NOMO-1 treated with DMSO at 0.1 percent for 48 hours (cell line): ENCODE results near the gene SLAMF8.

Experiments
- DNase-seq: peaks from one replicate; lab custom pipeline; 2025; ENCODE audit not compliant: unreplicated experiment; lab: John Stamatoyannopoulos, UW

The SLAMF8 gene

DNA sequence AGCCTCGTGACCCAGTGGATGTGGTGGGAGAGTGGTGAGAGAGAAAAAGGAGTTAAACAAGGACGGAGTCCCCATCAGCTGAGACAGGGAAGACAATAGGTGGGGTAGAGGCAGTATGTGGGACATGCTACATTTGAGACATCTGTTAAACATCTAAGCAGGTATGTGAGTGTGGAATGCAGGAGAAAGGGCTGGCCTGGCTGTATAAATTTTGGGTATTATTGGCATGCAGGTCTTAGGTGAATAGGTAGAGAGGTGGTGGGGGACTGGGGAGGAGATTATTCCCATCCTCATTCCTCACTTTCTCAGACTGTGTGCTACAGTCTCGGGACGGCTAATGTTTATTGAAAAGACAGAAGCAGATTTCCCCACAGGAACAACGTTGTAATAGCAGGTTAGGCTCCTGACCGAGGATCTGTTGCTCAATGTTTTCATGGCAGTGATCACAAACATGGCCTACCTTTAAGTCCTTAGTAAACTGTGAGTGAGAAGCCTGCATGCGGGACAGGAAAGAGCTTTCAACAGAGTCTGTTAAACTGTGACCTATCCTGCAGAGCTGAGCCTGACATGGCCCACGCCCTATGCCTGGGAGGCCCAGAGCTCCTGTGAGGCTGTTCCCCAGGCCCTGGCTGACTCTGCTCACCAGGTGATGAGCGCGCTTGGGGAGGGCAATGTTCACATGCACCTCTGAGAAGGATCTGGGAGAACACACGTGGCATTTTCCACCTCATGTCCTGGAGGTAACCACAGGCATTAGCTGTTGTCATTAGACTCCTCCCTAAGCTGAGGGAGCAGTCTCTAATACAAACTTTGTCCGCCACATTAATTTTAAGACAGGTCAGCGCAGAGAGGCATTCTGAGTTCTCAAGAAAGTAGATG, 19.3 kb downstream of the SLAMF8 start:
- no peak for DNase-seq

DNA sequence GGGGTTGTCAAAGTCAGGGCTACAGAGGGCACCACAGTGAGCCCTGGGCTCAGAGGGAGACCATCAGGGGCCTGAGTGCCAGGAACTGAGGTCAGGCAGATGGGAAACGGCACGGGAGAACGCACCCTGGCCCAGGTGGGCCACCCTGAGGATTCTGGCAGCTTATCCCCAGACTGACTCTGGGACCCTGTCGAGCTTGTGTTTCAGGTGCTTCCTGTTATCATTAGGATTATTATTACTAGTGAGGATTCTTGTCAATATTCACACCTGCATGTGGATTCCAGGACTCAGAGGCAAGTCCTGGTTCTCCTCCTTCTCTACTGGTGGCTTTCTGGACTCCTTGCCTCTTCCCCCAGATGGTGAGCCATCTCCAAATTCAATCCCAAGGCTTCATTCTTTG, 20.6 kb downstream of the SLAMF8 start:
- DNase-seq: no peak

DNA sequence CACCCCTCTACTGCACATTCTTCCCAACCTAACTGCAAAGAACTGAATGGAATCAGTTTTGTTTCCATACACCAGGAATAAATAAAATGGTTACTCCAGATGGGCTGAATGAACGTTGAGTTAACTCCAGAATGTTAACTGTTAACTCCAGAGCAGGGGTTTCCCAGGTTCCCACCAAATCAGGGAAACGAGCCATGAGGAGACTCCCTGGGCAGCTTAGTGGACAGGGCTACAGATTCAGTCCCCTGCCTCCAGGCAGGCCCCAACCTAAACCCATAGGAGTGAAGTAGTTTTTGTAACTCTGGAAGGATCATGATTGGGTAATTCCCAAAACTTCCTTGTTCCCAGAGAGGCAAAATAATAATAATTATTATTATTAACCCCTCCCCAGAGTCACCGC, 21.7 kb downstream of the SLAMF8 start:
- DNase-seq: no peak

DNA sequence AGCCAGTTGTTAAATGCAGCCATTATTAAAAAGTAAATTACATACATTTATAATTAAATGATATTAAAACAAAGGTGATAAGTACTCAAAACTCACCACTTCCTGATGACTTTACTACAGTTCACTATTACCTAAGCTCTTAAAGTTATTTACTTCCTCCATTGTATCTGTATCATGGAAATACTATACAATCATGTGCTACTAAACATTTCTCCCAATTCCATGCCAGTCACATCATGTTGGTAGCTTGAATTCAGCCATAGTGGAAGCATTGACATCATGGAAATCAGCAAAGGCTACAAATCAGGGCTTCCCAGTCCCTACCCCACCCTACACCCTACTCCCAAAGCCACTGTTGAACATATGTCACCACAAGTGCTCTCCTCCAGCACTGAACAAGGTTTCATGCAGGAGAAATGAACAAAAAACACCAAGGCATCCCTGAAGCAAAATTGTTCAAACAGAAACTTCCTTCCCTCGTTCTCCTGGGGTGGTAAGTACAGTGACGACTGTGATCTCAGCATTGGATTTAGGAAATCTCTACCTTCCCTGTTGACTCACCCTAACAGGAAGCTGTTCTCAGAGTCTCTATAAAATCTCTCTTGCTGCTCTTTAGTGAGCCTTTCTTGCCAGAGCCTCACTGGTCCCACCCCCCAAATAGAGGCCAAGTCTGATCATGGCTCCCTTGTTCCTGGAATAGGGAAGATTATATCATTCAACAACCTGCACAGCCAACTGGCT, 23.1 kb downstream of the SLAMF8 start:
- peak; percentile 6 for DNase-seq

DNA sequence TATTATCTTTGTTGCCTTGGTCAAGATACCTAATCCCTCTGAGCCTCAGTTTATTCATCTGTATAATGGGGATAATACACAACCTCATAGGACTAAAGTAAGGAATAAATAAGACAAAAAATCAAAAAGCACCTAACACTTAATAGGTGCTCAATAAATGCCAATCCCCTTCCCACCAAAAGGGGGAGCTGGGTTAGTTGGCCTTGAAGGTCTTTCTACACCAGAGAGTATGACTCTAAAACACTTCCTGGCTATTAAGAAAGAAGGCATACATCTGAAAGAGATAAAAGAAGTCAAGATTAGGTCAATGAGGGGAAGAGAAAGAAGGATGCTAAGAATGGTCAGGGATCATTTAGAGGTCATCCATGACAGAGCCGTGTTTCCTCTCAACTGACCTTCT, 24.7 kb downstream of the SLAMF8 start:
- peak; percentile 30 for DNase-seq

DNA sequence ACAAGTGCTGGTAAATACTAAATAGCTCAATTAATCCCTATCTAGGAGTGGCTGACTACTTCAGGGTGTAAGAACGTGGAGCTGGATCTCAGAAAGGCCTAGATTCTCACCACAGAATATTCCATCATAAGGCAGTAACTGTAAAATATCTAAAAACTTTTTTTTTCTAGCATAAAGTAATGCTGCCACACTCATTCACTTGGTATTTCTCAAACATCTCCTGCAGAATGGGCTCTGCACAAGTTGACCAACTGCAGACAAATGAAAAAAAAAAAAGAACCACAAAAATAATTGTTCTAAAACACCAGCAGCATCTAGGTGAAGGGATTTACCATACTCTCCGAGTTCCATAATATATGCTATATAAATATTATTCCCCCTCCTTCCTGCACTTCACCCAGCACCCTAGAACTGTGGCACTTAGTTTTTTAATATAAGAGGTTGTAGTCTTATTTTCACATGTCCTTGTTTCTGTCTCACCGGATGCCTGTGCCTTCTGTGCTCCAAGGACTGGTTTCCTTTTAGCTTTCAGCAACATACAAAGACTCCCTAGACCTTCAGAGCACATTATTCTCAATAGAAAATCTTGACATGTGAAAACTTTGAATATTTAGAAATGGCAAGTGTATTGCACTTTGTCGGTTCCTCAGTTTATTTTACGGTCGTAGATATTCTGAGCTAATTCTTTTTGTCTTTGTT, 26.9 kb downstream of the SLAMF8 start:
- DNase-seq: no peak

DNA sequence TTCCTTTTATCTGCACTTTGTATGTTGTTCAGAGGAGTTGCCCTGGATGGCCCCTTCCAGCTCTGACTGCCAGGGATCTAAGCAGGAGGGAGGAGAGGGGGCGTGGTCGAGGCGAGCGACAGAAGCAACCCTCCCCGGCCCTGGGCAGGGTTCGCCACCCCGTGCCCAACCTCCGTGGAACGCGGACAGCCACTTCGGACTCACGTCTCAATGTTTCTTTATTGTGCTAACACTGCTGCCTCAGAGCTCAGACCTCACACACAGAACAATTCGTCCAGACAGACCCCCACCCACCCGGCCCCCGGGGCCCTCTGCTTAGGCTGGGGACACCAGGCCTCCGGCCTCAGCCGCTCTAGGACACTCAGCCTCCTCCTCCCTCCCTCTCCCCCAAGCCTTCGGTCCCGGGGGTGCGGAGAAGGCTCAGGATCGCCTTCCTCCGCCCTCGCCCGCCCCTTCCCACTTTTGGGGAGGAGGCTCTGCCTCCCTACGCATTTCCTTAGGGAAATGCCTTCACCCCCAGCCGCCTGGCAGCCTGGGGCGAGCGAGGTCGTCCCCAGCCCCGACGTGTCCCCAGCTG, 27.5 kb downstream of the SLAMF8 start:
- no peak for DNase-seq

DNA sequence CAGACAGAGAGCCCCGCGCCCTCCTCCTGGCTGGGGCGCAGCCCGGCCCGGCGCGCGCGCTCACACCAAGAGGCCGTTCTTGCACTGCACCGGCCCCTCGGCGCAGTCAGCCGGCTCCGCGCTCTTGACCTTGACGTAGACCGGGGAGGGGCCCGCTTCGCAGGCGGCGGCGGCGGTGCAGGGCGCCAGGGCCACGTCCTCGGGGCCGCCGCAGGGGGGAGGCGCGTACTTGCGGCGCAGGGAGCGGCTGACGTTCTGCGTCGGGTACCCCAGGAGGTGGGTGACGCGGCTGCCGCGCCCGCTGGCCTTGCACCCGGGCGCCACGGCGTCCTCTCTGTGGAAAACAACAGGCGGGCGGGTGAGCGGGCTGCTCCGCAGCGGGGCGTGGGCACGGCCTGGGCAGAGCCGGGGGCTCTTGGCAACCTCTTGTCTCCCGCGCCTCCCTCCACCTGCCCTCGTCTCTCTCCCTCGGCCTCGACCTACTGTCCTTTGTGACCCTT, 28.1 kb downstream of the SLAMF8 start:
- DNase-seq: peak; percentile 92

DNA sequence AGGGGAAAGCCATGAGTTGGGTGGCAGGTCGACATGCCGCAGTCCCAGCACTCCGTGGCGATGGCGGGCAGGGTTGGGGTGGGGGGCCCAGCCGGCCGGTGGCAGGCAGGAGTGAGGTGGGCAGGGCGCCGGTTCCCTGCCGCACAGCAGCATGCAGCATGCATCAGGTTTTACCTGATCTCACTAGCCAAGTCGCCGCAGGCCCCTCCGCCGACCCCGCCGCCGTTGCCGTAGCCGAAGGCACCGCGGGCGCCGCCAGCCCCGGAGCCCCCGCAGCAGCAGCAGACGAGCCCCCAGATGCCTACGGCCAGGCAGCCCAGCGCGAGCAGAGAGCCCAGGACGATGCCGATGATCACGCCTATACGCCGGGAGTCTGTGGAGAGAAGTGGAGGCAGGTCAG, 29.0 kb downstream of the SLAMF8 start:
- no peak for DNase-seq

DNA sequence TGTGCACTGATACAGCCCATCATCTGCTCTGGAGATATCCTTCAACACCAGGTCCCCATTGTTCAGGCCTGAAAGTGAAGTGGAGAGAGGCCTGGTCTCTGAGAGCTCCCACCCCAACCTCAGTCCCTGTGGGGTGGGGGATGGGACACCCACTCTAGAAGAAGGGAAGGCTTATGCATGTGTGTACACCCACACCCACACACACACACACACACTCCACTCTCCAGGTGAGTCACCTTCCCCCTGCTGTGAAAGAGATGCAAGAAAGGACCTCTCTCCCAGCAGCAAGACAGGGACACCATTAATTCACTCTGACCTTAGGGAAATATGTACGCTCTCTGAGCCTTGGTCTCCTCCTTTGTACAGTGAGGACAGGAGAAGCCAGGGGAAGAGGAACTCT, 29.9 kb downstream of the SLAMF8 start:
- DNase-seq: no peak

DNA sequence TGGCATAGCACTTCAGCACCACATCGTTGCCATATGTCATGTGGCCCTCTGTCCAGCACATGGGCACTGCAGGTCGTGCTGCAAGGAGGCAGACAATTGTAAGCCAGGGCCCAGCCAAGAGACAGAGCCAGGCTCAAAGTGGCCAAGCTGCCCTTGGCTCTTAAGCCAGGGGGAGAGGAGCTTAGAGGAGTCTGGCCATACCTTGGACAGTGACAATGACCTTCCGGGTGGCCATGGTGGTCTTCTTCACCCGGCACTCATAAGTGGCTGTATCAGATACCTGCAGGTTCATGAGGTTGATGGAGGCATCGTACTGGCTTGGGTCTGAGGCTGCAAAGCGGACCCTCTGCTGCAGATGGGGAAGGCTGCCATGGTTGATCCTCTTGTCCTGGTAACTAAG, 31.2 kb downstream of the SLAMF8 start:
- DNase-seq: no peak

DNA sequence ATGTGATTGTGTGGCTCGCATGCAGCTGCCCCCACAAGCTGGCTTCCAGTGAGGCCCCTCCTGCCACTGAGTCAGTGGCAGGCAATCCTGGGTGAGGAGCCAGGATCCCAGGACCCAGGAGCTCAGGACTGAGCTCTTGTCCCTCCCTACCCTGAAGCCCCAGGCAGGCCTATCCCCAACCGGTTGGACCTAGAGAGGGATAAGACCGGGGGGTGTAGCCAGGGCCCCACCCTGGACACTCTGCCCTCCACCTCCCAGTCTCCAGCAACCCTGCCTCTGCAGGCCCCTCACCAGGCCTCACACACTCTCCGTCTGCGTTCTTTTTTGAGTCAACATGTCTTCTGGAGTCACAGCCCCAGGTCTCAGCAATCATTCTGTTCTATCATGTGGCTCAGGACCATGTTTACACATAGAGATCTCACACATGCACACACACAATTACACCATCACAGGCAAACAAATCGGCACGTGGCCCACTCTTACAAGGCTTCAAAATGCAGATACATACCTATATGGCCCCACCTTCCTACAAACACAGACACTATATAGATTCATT, 33.2 kb downstream of the SLAMF8 start:
- no peak for DNase-seq

DNA sequence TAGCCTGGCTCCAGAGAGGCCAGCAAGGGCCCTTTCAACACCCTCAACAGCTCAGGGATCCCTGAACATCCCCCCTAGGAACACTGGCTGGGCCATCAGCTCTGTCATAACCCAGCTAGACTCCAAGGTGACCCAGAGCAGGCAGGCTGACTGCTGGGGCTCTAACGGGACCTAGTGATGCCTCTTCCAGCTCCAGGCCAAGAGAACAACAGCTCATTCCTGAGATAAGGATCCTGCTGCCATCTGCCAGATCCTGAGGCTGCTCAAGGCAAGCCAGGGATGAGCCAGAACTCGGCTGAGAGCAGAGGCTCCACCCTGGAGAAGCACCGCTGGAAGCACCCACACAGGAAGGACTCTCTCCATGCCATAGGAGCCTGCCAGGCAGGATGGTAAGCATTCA, 33.8 kb downstream of the SLAMF8 start:
- DNase-seq: no peak

DNA sequence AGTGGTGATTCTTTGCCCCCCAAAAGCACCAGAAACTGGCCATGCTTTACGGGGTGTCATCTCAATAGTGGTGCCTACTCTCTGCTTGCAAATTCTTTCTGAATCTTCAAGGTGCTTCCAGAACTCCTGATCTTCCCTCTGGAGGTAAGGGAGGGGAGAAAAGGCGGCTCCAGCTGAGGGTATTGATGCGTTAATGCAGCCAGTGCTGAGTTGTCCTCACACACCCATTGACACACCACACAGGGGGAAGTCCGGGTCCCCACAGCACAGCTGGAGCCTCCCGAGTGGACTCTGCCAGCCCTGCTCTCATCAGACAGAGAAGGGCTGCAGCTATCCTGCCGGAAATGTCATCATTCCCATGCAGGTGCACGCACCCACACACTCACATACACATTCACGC, 34.5 kb downstream of the SLAMF8 start:
- no peak for DNase-seq

DNA sequence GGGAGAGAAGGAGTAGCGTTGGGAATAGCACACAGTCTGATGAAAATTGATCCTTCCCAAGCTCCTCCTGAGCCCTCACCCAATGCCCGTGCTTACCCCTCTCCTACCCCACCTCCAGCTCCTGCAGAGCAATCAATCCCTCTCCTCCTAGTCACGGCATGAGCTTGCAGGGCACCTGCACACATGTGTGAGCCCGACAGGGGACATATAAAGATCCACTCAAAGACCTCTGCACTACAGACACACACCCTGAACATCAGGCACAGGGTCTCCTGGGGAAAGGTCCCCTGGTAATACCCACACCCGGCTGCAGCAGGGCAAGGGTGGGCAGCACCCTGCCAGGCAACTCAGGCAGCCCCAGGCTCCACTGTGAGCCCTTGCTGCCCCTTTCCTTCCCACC, 35.4 kb downstream of the SLAMF8 start:
- no peak for DNase-seq

DNA sequence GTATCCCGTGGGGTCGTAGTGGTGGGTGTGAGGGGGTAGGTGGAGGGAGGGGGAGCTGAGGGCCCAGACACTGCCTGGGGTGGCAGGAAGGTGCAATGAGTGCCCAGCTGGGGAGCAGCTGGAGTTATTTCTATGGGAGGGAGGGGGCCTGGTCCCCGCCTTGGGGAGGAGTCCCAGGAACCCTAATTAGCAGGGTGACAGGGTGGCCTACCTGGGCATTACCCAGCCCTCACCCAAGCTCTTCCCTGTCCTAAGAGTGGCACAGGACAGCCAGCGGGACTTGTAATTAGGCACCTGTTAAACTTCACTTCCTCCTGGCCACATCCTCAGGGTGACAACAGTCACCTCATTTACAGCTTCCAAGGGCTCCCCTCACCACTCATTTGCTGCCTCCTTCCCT, 35.9 kb downstream of the SLAMF8 start, which contains the start of gene VSIG8:
TSS of gene VSIG8 (minus strand) at position 101 of the 400 bp plus-strand sequence. CDS start 136 bp downstream, outside the sequence.
- no peak for DNase-seq

DNA sequence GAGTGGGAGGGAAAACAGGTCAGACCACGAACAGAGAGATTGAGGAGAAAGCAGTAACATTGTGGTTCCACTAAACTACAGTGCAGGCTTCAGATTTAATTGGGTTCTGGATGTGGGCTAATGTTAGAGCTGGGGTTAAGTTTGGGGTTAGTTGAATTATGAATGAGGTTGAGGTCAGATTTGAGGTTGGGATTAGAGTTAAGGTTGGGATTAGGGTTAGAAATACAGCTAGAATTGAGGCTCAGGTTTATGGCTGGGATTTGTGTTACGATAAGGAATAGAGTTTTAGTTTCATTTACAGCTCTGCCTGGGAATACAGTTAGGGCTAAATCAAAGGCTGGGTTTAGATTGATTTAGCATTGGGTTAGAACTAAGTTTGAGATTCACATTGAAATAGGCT, 37.6 kb downstream of the SLAMF8 start:
- DNase-seq: no peak

DNA sequence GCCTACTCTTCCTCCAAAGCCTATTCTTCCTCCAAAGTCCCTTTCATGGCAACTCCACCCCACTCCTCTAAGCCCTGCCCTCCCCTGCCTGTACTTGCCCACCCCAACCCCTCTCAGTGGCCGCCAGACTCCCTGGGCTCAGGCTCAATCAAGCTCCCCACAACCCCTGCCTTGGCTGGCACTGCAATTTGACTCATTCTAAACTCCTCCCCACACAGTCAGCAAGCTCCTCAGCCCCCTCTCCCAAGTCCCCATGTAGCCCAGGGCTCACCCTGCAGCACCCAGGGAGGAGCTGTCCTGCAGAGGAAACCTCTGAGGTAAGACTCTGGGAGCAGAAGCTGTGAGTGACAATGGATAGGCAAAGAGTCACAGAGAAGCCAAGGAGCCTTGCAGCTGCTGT, 39.4 kb downstream of the SLAMF8 start:
- no peak for DNase-seq

DNA sequence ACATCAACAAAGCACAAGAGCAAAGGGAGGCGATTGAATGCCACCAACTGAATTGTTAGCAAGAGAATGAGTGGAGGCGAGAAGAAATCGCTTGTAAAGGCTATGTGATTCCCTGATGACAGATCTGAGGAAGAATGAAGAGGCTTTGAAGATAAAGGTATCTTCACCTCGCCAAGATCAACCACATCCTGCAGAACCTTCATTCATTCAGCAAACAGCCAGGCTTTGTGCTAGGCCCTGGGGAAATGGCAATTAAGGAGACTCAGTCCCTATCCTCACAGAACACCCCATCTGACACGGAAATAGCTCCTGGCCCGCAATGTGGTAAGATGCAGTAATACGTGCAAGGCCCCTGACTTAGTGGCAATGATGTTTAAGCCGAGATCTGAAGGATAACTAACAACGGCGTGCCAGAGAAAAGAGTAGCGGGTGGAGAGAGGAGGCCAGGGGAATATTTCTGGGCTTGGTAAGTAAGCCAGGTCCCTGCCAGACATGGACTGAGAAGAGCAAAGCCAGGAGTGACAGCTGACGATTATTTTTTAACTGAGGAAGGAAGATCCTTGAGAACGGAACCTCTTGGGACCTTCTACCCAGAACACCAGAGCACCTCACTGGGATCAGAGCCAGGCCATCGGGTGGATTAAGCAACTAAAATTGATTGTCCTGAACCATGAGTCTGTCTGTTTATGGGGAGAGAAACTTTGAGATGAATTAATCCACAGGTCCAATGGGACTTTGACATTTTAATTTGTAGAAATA, 40.4 kb downstream of the SLAMF8 start:
- DNase-seq: no peak

DNA sequence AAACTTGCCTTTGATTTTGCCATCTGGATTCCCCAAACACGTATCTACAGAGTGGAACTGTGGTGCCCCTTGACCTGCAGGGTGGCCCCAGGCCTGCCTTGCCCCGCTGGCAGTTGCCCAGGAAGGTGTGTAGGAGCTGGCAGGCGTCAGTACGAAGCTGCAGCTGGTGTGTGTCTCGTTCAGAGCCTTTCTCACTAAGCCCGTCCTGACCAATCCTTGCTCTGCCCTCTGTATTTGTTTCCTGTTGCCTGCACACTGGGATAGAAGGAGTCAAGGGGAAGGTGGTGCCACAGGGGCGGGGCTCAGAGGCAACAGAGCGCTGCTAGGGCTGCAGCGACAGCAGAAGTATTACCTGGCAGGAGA, 41.0 kb downstream of the SLAMF8 start:
- DNase-seq: no peak
